ENCODE results near the gene GMNN. TPM values are rescaled to one million over a fixed set of nuclear protein-coding genes. Genes with fewer than 3 reads are reported as not detected.
"Not testable (repeated sequence)": the region's sequence is repeated elsewhere in the genome, so short reads cannot be mapped to it uniquely, and the experiment has no call there.

The GMNN gene
- total RNA-seq, 1 donor from 2014 or later: 7.6 TPM

- DNase-seq (ENCODE audit: low spot score): no peak
These were observed 13.4 kb upstream of the GMNN start for GRCh38 chr6:24761193-24761835.

- no peak for DNase-seq (ENCODE audit: low spot score)
These were observed 12.9 kb upstream of the GMNN start for GRCh38 chr6:24761851-24762250.

- DNase-seq (ENCODE audit: low spot score): no peak
These were observed 11.2 kb upstream of the GMNN start for GRCh38 chr6:24763578-24763977.

GRCh38 chr6:24764833-24765828, 9.6 kb upstream of the GMNN start:
- peak; percentile 28 for DNase-seq (ENCODE audit: low spot score)

- DNase-seq (ENCODE audit: low spot score): not testable (repeated sequence)
These were observed 8.8 kb upstream of the GMNN start for GRCh38 chr6:24765968-24766367.

GRCh38 chr6:24766680-24767462, 7.9 kb upstream of the GMNN start:
- DNase-seq (ENCODE audit: low spot score): no peak

- DNase-seq (ENCODE audit: low spot score): no peak
These were observed 6.4 kb upstream of the GMNN start for GRCh38 chr6:24768361-24768760.

- DNase-seq (ENCODE audit: low spot score): no peak
These were observed 852 bp downstream of the GMNN start for GRCh38 chr6:24775520-24776058.

- no peak for DNase-seq (ENCODE audit: low spot score)
These were observed 2.5 kb downstream of the GMNN start for GRCh38 chr6:24777227-24777626.

GRCh38 chr6:24778121-24778520, 3.4 kb downstream of the GMNN start:
- DNase-seq (ENCODE audit: low spot score): no peak

- no peak for DNase-seq (ENCODE audit: low spot score)
These were observed 4.1 kb downstream of the GMNN start for GRCh38 chr6:24778878-24779277.

- DNase-seq (ENCODE audit: low spot score): no peak
These were observed 4.8 kb downstream of the GMNN start for GRCh38 chr6:24779416-24780016.

- DNase-seq (ENCODE audit: low spot score): no peak
These were observed 5.5 kb downstream of the GMNN start for GRCh38 chr6:24780206-24780605.

- no peak for DNase-seq (ENCODE audit: low spot score)
These were observed 13.4 kb downstream of the GMNN start for GRCh38 chr6:24788031-24788665.

- no peak for DNase-seq (ENCODE audit: low spot score)
These were observed 20.4 kb downstream of the GMNN start for GRCh38 chr6:24795106-24795505.

GRCh38 chr6:24796616-24797290, 22.0 kb downstream of the GMNN start:
- no peak for DNase-seq (ENCODE audit: low spot score)

- no peak for DNase-seq (ENCODE audit: low spot score)
These were observed 23.0 kb downstream of the GMNN start for GRCh38 chr6:24797596-24798216.

- DNase-seq (ENCODE audit: low spot score): no peak
These were observed 24.2 kb downstream of the GMNN start, which contains the start of gene ARMH2 for GRCh38 chr6:24798740-24799540. Gene ARMH2, minus strand, starts transcription at chr6:24798917. Its CDS starts 60 bp downstream, at chr6:24798857.

All from mesenteric fat pad (tissue), 1 donor.